GM12891 (cell line): ENCODE data around the gene FBXL15.

Experiments
- POLR2AphosphoS5 ChIP-seq: IDR thresholded peaks from 2 replicates; pipeline ENCODE4 v1.6.1; 2011; ENCODE audit warnings: low read depth, low read length, control low read depth
- TAF1 ChIP-seq: IDR thresholded peaks from 2 replicates; pipeline ENCODE4 v1.6.1; 2011; ENCODE audit warnings: low read depth, low read length, control low read depth

DNA sequence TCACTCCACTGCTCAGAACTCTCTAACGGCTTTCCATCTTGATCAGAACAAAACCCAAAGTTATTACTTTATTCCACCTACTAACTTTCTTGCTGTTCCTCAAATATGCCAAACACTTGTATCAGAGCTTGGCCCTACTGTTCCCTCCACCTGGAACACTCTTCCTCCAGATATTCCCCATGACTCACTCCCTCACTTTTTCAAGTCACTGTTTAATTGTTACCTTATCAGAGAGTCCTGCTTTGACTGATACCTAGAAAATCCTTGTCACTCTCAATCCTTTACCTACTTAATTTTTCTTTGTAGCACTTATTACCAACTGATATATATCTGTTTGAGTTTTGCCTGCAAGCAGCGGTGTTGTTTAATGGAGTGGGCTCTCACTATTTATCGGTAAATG lies 30.7 kb upstream of the FBXL15 start:
- no peak for TF ChIP-seq TAF1
- no peak for TF ChIP-seq POLR2AphosphoS5
